HepG2 (cell line): ENCODE data around the gene MRPL10. TPM values are rescaled to one million over a fixed set of nuclear protein-coding genes. Genes with fewer than 3 reads are reported as not detected.

Source experiments
- ARNT2 ChIP-seq: sonication (generic); formaldehyde crosslinking; IDR thresholded peaks from 2 replicates; pipeline ENCODE4 v1.8.0; 2022; ENCODE audit warnings: mild to moderate bottlenecking, low read depth, missing genetic modification reagents, moderate library complexity
- ATF1 ChIP-seq: IDR thresholded peaks from 2 replicates; pipeline ENCODE4 v1.6.1; 2016; ENCODE audit warnings: mild to moderate bottlenecking, control low read depth
- FOXC1 ChIP-seq: sonication (generic); formaldehyde crosslinking; IDR thresholded peaks from 2 replicates; pipeline ENCODE4 v1.8.0; 2022; ENCODE audit warnings: mild to moderate bottlenecking, missing genetic modification reagents, borderline replicate concordance
- GABPB1 ChIP-seq: IDR thresholded peaks from 2 replicates; pipeline ENCODE4 v1.6.1; 2016; ENCODE audit warnings: mild to moderate bottlenecking, missing genetic modification reagents, moderate library complexity, missing compliant biosample characterization
- GTF2F1 ChIP-seq: fragments of 150-350 bp; IDR thresholded peaks from 2 replicates; pipeline ENCODE4 v1.6.1; 2014; ENCODE audit warnings: low read length
- HHEX ChIP-seq: IDR thresholded peaks from 2 replicates; pipeline ENCODE4 v1.6.1; 2016; ENCODE audit warnings: control low read depth
- JDP2 ChIP-seq: sonication (generic); formaldehyde crosslinking; IDR thresholded peaks from 2 replicates; pipeline ENCODE4 v1.8.1; 2022; ENCODE audit warnings: missing genetic modification reagents, borderline replicate concordance
- MIER3 ChIP-seq: IDR thresholded peaks from 2 replicates; pipeline ENCODE4 v1.6.1; 2016; ENCODE audit warnings: missing compliant biosample characterization, borderline replicate concordance
- NFIB ChIP-seq: sonication (generic); formaldehyde crosslinking; IDR thresholded peaks from 2 replicates; pipeline ENCODE4 v1.9.0; 2021; ENCODE audit warnings: missing genetic modification reagents, mild to moderate bottlenecking, borderline replicate concordance
- PHF5A ChIP-seq: IDR thresholded peaks from one replicate; pipeline ENCODE4 v1.6.1; 2018; ENCODE audit warnings: low read depth, missing genetic modification reagents; ENCODE audit not compliant: unreplicated experiment
- TBP ChIP-seq: sonication (generic); formaldehyde crosslinking; IDR thresholded peaks from 2 replicates; pipeline ENCODE4 v1.5.0; 2020; ENCODE audit warnings: missing genetic modification reagents
- TBX3 ChIP-seq: fragments of 450-650 bp; IDR thresholded peaks from 2 replicates; pipeline ENCODE4 v1.6.1; 2017; ENCODE audit warnings: antibody characterized with exemption, mild to moderate bottlenecking, inconsistent platforms, borderline replicate concordance
- YEATS2 ChIP-seq: sonication (generic); formaldehyde crosslinking; IDR thresholded peaks from 2 replicates; pipeline ENCODE4 v1.4.0; 2020; ENCODE audit warnings: missing genetic modification reagents, borderline replicate concordance
- ZBTB21 ChIP-seq: sonication (generic); formaldehyde crosslinking; IDR thresholded peaks from 2 replicates; pipeline ENCODE4 v1.4.0; 2020; ENCODE audit warnings: missing genetic modification reagents
- ZFAT ChIP-seq: sonication (generic); formaldehyde crosslinking; conservative IDR thresholded peaks from 2 replicates; pipeline ENCODE4 v1.8.1; 2023; ENCODE audit warnings: missing genetic modification reagents, inconsistent platforms
- ZIK1 ChIP-seq: sonication (generic); formaldehyde crosslinking; IDR thresholded peaks from 2 replicates; pipeline ENCODE4 v1.5.0; 2020; ENCODE audit warnings: mild to moderate bottlenecking, low read depth, missing genetic modification reagents, borderline replicate concordance
- ZNF331 ChIP-seq: sonication (generic); formaldehyde crosslinking; IDR thresholded peaks from 2 replicates; pipeline ENCODE4 v1.4.0; 2020; ENCODE audit warnings: missing genetic modification reagents
- ZNF343 ChIP-seq: sonication (generic); formaldehyde crosslinking; IDR thresholded peaks from 2 replicates; pipeline ENCODE4 v1.4.0; 2020; ENCODE audit warnings: mild to moderate bottlenecking, missing genetic modification reagents
- ZNF607 ChIP-seq: sonication (generic); formaldehyde crosslinking; IDR thresholded peaks from 2 replicates; pipeline ENCODE4 v1.5.1; 2020; ENCODE audit warnings: missing genetic modification reagents, mild to moderate bottlenecking, borderline replicate concordance
- ZSCAN25 ChIP-seq: sonication (generic); formaldehyde crosslinking; IDR thresholded peaks from 2 replicates; pipeline ENCODE4 v1.8.0; 2022; ENCODE audit warnings: mild to moderate bottlenecking, missing genetic modification reagents
- polyA plus RNA-seq, 8 experiments: library from polyadenylated mRNA; depleted of rRNA in 3 of 8; stranded (reverse) in 7 of 8; unstranded in 1 of 8; fragments of >200 nt; fragmentation: Illumina TruSeq in 4 of 8; extraction: Trizol in 4 of 8; gene quantifications; 2 replicates each; pipeline versions ENCODE4 v1.2.1 to v1.2.3, GENCODE V29; 2011 to 2016; ENCODE audit warnings: low read depth in 4 of 8, missing spikeins in 1 of 8, mixed read lengths in 1 of 8; ENCODE audit not compliant: insufficient read depth in 1 of 8
- total RNA-seq, 5 experiments: library from RNA; depleted of rRNA; stranded (reverse); fragments of >200 nt; fragmentation: Illumina TruSeq; extraction: Trizol; gene quantifications; 2 replicates each; pipeline ENCODE4 v1.2.3, GENCODE V29; 2016; ENCODE audit warnings: low read depth in 1 of 5
- TF ChIP-seq, protein P1 (sequence below): sonication (generic); formaldehyde crosslinking; IDR thresholded peaks from 2 replicates; pipeline ENCODE4 v1.4.0; 2020; ENCODE audit warnings: missing genetic modification reagents, borderline replicate concordance
- TF ChIP-seq, protein P2 (sequence below): sonication (generic); formaldehyde crosslinking; IDR thresholded peaks from 2 replicates; pipeline ENCODE4 v1.4.0; 2020; ENCODE audit warnings: mild to moderate bottlenecking, missing genetic modification reagents, borderline replicate concordance
- TF ChIP-seq, protein P3 (sequence below): sonication (generic); formaldehyde crosslinking; IDR thresholded peaks from 2 replicates; pipeline ENCODE4 v1.4.0; 2020; ENCODE audit warnings: mild to moderate bottlenecking, missing genetic modification reagents

Gene MRPL10
- total and polyA plus RNA-seq, 2 of the 13 experiments (the other 11 are each of a cell fraction or from before 2014, with no cell fraction given): 56.7 to 149 TPM

DNA sequence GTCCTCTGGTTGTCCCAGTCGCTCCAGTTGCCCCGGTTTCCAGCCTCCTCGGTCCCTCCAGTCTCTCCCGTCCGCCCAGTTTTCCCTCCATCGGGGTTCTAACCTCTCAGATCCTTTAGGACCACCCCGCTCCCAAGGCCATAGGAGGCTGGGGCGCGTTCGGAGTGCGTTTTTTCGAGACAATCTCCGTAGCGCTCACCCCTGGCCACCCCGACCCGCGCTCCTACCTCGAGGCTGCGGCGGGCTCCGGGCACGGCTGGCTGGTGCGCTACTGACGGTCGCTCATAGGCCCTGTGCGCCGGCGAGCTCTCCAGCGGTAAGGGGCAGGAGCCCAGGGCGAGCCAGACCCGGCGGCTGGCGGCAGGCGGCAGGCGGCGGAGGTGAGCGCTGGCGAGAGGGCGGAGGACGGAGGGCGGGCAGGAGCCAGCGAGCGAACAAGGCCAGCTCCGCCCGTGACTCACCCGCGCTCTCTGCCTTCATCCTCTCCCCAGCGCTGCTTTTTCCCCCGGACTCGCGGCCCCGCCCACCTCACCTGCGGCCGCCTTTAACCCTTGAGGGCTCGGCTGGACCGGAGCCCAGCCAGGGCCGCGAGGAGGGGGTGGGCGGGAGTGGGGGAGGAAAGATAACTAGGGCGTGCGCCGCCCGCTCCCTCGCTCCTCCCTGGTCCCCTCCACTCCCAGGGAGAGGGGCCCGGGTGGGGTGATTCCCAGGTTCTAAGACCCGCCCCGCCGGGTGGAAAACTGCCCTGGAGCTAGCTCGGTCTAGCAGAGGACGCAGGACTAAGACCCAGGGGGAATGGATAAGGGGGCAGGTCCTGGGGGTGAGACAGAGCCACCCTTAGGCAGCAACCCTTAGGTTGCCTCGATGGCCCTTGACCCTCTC lies 19.6 kb upstream of the MRPL10 start, which contains the start of gene SP6 (continued):
- TF ChIP-seq, protein P1, sequence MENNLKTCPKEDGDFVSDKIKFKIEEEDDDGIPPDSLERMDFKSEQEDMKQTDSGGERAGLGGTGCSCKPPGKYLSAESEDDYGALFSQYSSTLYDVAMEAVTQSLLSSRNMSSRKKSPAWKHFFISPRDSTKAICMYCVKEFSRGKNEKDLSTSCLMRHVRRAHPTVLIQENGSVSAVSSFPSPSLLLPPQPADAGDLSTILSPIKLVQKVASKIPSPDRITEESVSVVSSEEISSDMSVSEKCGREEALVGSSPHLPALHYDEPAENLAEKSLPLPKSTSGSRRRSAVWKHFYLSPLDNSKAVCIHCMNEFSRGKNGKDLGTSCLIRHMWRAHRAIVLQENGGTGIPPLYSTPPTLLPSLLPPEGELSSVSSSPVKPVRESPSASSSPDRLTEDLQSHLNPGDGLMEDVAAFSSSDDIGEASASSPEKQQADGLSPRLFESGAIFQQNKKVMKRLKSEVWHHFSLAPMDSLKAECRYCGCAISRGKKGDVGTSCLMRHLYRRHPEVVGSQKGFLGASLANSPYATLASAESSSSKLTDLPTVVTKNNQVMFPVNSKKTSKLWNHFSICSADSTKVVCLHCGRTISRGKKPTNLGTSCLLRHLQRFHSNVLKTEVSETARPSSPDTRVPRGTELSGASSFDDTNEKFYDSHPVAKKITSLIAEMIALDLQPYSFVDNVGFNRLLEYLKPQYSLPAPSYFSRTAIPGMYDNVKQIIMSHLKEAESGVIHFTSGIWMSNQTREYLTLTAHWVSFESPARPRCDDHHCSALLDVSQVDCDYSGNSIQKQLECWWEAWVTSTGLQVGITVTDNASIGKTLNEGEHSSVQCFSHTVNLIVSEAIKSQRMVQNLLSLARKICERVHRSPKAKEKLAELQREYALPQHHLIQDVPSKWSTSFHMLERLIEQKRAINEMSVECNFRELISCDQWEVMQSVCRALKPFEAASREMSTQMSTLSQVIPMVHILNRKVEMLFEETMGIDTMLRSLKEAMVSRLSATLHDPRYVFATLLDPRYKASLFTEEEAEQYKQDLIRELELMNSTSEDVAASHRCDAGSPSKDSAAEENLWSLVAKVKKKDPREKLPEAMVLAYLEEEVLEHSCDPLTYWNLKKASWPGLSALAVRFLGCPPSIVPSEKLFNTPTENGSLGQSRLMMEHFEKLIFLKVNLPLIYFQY (CRISPR knock-in tag): peak; percentile 41; the same call in 1 of the 2 replicates
- TF ChIP-seq ZNF607 (peak; percentile 68; the same call in 1 of the 2 replicates), GABPB1 (peak; percentile 83), ATF1 (CRISPR knock-in tag) (no peak), ARNT2 (CRISPR knock-in tag) (0 out of 2 replicates have a peak, but pooled peaks have one; percentile 60), TBP (CRISPR knock-in tag) (no peak), HHEX (CRISPR knock-in tag) (no peak), TBX3 (no peak), PHF5A (CRISPR knock-in tag) (peak; percentile 26), GTF2F1 (no peak), ZBTB21 (no peak), ZNF343 (CRISPR knock-in tag) (peak; percentile 55; the same call in 1 of the 2 replicates), JDP2 (CRISPR knock-in tag) (no peak), ZSCAN25 (CRISPR knock-in tag) (peak; percentile 71), MIER3 (CRISPR knock-in tag) (peak; percentile 49; the same call in 1 of the 2 replicates), FOXC1 (CRISPR knock-in tag) (peak; percentile 45; the same call in 1 of the 2 replicates), ZFAT (CRISPR knock-in tag) (no peak), NFIB (no peak), YEATS2 (CRISPR knock-in tag) (peak; percentile 59; the same call in 1 of the 2 replicates), ZNF331 (peak; percentile 27; the same call in 1 of the 2 replicates), ZIK1 (no peak)
- TF ChIP-seq, protein P2, sequence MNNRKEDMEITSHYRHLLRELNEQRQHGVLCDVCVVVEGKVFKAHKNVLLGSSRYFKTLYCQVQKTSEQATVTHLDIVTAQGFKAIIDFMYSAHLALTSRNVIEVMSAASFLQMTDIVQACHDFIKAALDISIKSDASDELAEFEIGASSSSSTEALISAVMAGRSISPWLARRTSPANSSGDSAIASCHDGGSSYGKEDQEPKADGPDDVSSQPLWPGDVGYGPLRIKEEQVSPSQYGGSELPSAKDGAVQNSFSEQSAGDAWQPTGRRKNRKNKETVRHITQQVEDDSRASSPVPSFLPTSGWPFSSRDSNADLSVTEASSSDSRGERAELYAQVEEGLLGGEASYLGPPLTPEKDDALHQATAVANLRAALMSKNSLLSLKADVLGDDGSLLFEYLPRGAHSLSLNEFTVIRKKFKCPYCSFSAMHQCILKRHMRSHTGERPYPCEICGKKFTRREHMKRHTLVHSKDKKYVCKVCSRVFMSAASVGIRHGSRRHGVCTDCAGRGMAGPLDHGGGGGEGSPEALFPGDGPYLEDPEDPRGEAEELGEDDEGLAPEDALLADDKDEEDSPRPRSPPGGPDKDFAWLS (CRISPR knock-in tag): no peak; the same call in 1 of the 2 replicates
- TF ChIP-seq, protein P3, sequence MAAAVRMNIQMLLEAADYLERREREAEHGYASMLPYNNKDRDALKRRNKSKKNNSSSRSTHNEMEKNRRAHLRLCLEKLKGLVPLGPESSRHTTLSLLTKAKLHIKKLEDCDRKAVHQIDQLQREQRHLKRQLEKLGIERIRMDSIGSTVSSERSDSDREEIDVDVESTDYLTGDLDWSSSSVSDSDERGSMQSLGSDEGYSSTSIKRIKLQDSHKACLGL (CRISPR knock-in tag): peak; percentile 53
